H1 (cell line): ENCODE data around the gene ASB8. TPM values are rescaled to one million over a fixed set of nuclear protein-coding genes. Genes with fewer than 3 reads are reported as not detected.

Experiments
- BRCA1 ChIP-seq: IDR thresholded peaks from 2 replicates; pipeline ENCODE4 v1.6.1; 2012; ENCODE audit warnings: low read depth, low read length, improper control_type of control experiment
- CEBPB ChIP-seq: IDR thresholded peaks from 2 replicates; pipeline ENCODE4 v1.6.1; 2012; ENCODE audit warnings: low read depth, low read length
- CHD7 ChIP-seq: fragments of 300-600 bp; sonication (generic); IDR thresholded peaks from 2 replicates; pipeline ENCODE4 v1.7.1; 2012; ENCODE audit warnings: low read length, moderate library complexity, mild to moderate bottlenecking, inconsistent platforms; ENCODE audit not compliant: insufficient replicate concordance
- MAFK ChIP-seq: IDR thresholded peaks from 2 replicates; pipeline ENCODE4 v1.6.1; 2012; ENCODE audit warnings: low read depth, mild to moderate bottlenecking, improper control_type of control experiment, low read length
- RNF2 ChIP-seq: fragments of 200-900, 300-1000 bp; sonication (generic); IDR thresholded peaks from 2 replicates; pipeline ENCODE4 v1.7.1; 2016; ENCODE audit warnings: borderline replicate concordance, low read depth, mild to moderate bottlenecking, antibody characterized with exemption, low read length; ENCODE audit not compliant: poor library complexity, severe bottlenecking; ENCODE audit errors: missing control alignments
- SIX5 ChIP-seq: IDR thresholded peaks from 2 replicates; pipeline ENCODE4 v1.6.1; 2011; ENCODE audit warnings: mild to moderate bottlenecking, low read depth, low read length
- SP2 ChIP-seq: IDR thresholded peaks from 2 replicates; pipeline ENCODE4 v1.6.1; 2012; ENCODE audit warnings: mild to moderate bottlenecking, low read length, inconsistent platforms
- SP4 ChIP-seq: IDR thresholded peaks from 2 replicates; pipeline ENCODE4 v1.6.1; 2012; ENCODE audit warnings: low read length, inconsistent platforms
- polyA plus RNA-seq, 7 experiments: library from polyadenylated mRNA; depleted of rRNA in 3 of 7; stranded (reverse) in 5 of 7; unstranded in 2 of 7; fragments of >200 nt in 5 of 7; fragments of 200-250 nt in 2 of 7; gene quantifications; 1 replicate in 5 of 7; 2 replicates in 1 of 7; 4 replicates in 1 of 7; pipeline versions ENCODE4 v1.2.1 to v1.2.3, GENCODE V29; 2011 to 2013; ENCODE audit warnings: missing spikeins in 2 of 7, mixed read lengths in 2 of 7
- total RNA-seq: library from RNA; stranded (reverse); fragmentation: NEBNext Ultra II Directional; extraction: Animal tissue kit (Norgen Biotek cat#: 25700); gene quantifications from 2 replicates; pipeline ENCODE4 v1.2.1, GENCODE V29; 2021

The ASB8 gene
- total and polyA plus RNA-seq, 2 of the 8 experiments (the other 6 are each of a cell fraction or from before 2014, with no cell fraction given), result 3.8 to 8.3 TPM

- TF ChIP-seq CHD7 (no peak), RNF2 (no peak), CEBPB (no peak), BRCA1 (no peak), SP4 (no peak), MAFK (no peak), SIX5 (no peak), SP2 (no peak)
These were observed 38.9 kb downstream of the ASB8 start (continued) for GRCh38 chr12:48118284-48118871.
